Activated CD4-positive, alpha-beta T cell treated with anti-CD3 and anti-CD28 coated beads for 4 hours (primary cell): ENCODE measurements around the gene CCDC51.
"Not testable (repeated sequence)": the region's sequence is repeated elsewhere in the genome, so short reads cannot be mapped to it uniquely, and the experiment has no call there.

Experiments used
- DNase-seq, 2 donors: peaks; one replicate each; pipeline ENCODE4 v3.0.0-alpha.2; 2020

Gene CCDC51

DNA sequence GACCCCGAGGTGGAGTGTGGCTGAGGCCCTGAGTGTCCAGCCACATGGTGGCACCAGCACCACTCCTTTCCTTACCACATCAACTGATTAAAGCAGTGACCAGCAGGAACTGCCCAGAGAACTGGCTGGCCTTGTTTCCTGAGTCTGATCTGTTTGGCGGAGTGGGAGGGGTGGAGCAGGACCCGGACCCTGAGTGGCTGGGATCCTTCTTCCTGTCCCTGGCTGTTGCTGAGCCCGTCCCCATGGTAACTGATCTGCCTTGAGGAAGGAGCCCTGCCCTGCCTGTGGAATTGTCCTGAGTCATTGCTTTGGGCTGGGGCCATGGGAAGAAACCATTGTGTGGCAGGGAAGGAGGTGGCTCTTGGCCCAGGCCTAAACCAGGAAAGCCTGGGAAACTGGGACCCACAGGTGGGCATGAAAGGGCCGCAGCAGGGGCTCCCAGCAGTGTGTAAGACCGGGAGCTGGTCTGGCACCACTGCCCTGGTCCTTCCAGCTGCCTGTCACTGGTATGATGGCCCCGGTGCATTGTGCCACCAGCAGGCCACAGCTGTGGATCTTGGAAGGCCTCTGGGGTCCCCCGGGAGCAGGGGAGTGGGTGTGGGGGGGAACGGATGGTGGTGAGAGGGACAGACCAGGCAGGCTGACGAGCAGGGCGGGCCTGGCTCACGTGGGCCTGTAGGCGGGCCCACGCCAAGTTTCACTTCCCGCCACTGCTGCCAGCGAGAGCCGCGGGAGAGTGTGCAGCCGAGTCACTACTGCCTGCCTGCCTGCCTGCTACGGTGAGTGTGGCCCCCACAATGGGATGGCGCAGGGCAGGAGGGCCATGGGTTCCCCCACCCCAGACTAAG, 25.8 kb upstream of the CCDC51 start:
- DNase-seq = peak; percentile 74 to 81

DNA sequence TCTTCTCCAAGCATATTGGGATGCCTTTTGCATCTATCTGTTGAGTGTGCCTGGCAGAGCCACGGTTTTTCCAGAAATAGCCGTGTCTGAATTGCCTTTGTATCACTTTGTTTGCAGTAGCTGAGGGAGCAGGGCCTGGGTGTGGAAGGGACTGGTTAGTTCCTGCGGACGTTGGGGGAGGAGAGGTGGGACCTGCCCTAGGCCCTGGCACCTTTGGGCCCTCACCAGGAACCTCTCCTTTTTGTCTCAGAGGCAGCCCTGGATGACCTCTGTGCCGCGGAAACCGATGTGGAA, 25.3 kb upstream of the CCDC51 start:
- DNase-seq = no peak

DNA sequence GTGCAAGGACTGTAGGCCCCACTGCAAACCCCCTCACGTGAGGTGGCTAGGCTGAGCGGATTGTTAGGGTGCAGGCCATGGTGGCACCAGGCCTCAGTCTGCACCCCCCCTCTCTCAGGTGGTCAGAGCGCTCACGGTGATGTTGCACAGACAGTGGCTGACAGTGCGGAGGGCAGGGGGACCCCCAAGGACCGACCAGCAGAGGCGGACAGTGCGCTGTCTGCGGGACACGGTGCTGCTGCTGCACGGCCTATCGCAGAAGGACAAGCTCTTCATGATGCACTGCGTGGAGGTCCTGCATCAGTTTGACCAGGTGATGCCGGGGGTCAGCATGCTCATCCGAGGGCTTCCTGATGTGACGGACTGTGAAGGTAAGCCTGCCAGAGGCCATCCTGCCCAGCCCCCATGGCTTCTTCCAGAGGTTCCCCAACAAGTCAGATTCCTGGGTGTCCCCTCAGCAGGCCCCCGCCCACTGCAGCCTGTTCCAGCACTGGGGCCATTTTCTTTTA, 24.8 kb upstream of the CCDC51 start:
- no peak for DNase-seq

DNA sequence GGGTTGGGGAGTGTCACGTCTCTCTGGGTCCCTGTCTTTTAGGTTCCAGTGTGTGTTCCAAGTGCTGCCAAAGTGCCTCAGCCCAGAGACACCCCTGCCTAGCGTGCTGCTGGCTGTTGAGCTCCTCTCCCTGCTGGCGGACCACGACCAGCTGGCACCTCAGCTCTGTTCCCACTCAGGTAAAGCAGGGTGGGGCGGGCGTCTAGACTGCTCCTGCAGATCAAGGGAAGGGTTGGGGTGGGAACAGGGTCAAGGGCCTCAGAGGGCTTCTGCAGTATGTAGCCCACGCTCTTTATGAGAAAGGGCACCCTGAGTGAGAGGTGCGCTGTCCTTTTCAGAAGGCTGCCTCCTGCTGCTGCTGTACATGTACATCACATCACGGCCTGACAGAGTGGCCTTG, 23.8 kb upstream of the CCDC51 start:
- no peak for DNase-seq

DNA sequence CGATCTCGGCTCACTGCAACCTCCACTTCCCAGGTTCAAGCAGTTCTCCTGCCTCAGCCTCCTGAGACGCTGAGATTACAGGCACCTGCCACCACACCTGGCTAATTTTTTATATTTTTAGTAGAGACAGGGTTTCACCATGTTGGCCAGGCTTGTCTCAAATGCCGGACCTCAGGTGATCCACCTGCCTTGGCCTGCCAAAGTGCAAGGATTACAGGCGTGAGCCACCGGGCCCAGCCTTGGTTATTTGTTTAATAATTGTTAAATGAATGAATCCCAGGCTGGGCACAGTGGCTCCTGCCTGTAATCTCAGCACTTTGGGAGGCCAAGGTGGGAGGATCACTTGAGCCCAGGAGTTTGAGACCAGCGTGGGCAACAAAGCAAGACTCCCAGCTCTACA, 21.8 kb upstream of the CCDC51 start:
- DNase-seq = not testable (repeated sequence)

DNA sequence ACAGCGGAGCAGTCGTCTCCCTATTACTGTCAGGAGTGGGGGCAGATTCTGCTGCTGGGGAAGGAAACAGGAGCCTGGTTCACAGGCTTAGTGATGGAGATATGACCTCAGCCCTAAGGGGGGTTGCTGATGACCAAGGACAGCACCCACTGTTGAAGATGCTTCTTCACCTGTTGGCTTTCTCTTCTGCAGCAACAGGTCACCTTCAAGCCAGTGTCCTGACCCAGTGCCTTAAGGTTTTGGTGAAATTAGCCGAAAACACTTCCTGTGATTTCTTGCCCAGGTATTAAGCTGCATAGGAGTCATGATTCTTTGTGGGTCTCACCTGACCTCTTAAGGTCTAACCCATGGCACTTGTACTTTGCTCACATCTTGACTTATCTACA, 20.6 kb upstream of the CCDC51 start:
- DNase-seq = no peak

DNA sequence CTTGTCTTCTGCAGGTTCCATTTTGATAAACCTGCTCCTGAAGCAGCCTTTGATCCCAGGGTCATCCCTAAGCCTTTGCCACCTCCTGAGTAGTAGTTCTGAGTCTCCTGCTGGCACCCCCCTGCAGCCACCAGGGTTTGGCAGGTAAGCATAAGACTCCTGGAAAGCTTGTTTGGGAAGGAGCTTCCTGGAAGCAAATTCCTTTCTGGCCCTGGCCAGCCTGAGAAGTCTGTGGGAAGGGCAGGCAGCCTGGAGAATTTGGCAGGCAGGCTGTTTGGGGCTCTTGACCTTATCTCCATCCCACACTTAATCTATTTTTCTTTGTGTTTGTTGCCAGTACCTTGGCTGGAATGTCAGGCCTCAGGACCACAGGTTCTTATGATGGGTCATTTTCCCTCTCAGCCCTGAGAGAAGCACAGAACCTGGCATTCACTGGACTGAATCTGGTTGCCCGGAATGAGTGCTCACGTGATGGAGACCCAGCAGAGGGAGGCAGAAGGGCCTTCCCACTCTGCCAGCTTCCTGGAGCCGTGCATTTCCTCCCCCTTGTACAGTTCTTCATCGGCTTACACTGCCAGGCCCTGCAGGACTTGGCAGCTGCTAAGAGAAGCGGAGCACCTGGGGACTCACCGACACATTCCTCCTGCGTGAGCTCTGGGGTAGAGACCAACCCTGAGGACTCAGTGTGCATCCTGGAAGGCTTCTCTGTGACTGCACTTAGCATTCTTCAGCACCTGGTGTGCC, 20.0 kb upstream of the CCDC51 start:
- no peak for DNase-seq

DNA sequence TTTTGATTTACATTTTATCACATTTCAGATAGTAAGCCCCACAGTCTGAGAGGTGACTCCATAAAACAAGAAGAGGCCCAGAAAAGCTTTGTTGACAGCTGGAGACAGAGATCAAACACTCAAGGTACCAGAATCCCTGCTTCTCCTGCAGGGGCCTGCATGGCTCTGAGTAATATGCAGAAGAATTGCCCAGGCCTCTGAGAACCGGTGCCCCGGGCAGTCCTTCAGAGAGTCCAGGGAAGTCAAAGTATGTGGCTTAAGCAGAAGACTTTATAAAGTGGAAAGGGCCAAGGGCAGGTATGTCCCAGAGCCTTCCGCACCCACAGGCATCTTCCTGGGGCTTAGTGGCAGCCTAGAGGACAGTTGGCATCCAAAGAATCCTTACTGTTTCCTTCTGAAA, 19.4 kb upstream of the CCDC51 start:
- DNase-seq = no peak

DNA sequence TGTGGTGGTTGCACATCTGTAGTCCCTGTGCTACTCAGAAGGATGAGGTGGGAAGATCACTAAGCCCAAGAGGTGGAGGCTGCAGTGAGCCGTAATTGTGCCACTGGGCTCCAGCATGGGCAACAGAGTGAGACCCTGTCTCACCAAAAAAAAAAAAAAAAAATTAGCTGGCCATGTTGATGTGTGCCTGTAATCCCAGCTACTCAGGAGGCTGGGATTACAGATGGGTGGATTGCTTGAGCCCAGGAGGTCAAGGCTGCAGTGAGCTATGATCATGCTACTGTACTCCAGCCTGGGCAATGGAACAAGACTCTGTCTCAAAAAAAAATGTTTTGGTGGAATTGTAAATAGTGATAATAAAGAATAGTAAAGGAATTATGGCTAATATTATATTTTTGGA, 16.5 kb upstream of the CCDC51 start:
- DNase-seq = no peak

DNA sequence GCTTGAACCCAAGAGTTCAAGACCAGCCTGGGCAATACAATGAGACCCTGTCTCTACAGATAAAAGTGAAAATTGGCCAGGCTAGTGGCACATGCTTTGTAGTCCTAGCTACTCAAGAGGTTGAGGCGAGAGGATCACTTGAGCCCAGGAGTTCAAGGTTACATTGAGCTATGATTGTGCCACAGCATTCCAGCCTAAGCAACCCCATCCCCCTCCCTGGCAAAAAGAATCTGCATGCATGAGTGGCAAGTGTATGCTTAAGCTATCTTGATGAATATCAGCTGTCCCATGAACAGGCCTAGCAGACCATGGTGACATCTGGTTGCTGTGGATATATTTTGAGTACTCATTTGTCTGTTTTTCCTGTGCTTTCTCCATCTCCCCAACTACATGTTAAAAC, 11.4 kb upstream of the CCDC51 start:
- no peak for DNase-seq

DNA sequence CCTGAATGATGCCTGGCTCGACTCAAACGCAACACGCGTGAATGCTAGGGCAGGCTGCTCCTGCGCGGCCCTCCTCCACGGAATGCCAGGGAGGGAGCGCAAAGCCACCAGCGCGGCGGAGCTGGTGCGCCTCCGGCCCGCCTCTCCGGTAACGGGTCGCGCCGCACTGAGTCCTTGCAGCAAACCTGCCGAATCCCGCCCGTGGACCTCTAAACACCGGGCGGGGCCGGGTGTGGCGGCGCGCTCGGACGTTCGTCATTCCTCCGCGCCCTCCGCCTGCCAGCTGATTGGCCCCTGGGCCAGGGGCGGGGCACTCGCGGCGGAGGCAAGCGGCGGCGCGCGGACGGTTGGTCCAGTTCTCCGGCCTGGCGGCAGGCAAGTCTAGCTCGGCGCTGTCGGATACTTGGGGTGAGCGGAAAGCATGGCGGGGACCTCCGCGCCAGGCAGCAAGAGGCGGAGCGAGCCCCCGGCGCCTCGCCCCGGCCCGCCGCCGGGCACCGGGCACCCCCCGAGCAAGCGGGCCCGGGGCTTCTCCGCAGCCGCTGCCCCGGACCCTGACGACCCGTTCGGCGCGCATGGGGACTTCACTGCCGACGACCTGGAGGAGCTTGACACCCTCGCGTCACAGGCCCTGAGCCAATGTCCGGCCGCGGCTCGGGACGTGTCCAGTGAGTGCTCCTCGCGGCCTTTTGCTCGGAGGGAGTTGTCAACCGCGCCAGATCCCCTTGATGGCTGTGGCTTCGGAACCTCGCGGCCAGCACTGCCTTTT, 6.7 kb upstream of the CCDC51 start, which contains the start of gene ATRIP:
ATRIP (plus strand) TSS at position 313 of the 769 bp plus-strand sequence; CDS start at position 422, 109 bp downstream.
- peak; percentile 78 to 80 for DNase-seq

DNA sequence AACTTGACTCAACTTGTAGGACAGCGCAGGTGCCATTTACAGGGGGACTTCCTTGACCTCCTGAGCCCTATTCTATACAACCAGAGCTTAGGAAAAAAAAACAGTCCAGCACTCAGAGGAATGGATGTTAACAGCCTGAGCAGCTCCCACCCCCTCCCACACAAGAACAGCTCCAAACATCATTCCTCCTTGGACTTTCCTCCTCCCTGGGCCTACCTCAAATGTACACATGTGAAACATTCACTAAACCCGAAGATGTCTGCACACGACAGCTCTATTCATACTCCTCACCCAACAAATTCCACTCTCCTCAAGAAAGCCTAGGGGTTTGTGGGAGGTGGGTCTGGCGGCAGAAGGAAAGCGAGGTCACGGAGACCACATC, 6.1 kb upstream of the CCDC51 start:
- DNase-seq = no peak

DNA sequence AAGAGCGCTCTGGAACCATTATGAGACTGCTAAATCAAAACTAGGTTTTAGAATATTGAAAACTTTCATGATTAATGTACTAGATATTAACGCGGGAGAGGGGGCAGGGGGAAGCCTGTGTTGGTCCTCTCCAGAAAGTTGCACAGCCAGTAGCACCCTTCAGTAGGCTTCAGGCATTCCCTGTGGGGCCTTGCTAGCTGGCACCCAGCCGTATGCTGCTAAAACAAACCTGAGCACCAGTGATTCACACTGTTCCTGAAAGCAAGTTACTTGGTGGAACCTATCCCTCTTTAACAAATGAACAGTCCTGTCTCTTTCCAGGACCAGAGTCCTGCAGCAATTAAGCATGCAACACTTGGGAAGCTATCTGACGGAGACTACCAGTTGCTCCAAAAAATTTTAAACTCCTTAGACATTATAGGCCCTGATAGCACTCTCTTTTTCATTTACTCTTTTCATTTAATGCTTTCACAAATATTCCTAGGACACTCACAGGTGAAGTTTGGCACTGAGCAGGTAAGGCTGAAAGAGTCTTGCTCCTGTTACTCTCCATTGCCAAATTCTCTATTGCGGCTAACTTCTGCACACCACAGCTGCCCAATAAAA, 5.5 kb upstream of the CCDC51 start:
- no peak for DNase-seq

DNA sequence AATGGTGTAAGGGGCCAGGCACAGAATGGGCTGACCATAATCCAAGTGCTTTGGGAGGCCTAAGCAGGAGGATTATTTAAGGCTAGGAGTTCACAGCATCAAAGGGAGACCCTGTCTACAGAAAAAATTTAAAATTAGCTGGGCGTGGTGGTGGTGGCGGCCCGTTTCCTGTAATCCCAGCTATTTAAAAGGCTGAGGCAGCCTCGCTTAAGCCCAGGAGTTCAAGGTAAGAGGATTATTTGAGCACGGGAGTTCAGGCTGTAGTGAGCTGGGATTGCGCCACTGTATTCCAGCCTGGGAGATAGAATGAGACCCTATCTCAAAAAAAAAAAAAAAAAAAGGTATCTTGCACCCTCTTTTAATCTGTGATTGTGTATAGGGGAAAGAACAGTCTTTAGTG, 2.0 kb upstream of the CCDC51 start:
- no peak for DNase-seq

DNA sequence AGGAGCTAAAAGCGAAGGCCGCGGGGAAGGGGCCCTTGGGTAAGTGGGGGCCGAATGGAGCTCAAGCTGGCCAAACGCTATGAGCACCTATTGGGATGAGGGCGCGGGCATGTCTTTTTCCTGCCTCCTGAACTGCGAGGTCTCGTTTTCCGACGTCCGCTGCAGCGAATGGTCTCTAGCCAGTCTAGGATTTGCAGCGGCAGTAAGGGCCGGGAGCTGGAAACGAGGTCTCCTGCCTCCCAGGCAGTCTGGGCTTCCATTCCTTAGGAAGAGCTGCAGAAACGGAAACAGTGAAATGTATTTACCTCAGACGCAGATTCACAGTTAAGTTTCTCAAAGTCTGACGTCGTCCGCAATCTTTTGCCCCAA, 655 bp upstream of the CCDC51 start:
- no peak for DNase-seq

DNA sequence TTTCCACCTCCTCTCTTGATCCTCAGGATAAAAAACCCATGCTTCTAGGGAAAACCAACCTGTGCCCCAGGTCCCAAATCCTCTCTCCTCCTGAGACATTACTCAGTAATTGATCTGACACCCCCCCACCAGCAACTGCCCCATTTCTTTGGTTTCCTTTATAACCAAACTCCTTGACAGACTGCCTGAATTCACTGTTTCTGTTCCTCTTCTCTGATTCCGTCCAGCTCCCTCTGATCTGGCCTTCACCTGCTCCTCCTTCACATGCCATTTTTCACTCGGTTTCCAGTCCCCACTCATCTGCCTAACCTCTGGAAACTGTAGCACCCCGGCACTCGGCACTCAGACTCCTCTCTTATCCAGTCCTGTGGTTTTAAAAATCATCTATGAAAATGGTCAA, 2.1 kb downstream of the CCDC51 start:
- no peak for DNase-seq

DNA sequence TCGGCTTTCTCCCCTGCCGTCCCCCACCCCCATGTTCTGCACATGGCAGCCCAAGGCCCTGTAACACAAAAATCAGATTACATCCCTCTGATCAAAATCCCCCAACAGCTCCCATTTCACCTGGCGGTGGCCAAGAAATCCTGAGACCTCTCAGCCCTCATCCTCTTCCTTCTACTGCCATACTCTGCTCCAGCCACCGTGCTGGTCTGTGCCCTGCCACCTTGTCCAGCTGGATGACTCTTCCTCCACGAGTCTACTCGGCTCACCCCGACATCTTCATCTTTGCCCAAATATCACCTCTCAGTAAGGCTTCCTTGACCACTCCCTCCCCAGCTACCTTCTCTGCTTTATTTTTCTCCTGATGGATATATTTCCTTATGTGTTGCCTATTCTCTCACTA, 3.1 kb downstream of the CCDC51 start:
- no peak for DNase-seq

DNA sequence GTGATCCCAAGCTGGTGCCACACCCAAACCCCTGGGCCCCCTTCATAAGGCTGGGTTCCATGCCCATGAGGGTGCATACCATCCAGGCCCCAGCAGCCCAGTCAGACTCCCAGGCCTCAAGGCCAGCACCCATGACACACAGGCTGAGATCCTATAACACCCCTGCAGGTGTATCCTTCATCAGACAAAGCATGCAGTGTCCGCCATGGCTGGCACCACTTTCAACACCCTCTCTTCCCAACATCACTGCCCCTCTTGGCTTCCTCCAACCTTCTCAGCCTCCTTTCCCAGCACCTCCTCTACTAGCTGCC, 3.5 kb downstream of the CCDC51 start:
- DNase-seq = no peak

DNA sequence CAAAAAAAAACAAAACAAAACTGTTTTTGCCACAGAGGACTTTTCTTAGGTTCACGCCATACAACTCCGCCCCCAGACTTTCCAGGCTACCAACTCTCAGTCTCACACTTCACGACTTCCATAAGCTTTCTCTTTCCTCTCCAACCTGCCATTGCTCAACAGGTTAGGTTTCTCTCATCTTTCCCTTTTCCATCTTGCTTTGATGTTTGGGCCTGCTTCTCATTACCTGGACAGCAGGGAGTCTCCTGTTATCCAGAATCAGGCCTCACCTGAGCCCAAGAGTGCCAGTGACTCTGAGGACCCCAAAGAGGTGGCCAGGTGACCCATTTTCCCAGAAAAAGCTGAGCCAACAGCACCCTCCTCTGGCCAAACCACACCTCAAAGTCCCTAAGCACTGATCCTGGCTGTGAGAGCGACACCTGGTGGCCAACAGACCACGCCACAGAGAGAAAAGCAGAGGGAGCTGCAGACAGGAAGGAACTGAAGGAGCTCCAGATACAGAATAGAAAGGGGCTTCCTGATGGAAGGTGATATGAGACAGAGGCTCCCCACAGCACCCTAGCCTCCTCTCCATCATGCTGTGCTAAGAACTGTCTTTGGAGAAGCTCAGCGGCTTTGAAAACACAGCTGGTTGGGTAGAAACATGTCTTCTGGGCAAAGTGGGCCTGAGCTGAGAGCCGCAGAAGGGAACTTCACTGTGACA, 4.0 kb downstream of the CCDC51 start:
- peak; percentile 84 to 87 for DNase-seq

DNA sequence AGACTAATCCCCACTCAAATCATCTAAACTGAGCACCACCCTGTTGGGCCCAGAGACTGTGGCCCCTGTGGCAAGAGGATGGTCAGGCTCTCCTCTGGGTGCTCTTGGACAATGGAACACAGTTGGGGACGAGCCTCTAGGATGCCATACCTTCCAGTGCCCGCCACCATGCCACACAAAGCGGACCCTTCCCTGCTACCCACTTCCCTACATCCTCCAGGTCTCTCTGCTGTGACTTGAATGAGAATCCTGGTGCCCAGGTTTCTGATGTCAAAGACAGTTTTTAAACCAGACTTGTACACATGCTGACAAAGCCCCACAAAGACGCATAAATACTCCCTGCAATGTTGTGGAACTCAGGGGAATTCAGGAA, 4.7 kb downstream of the CCDC51 start:
- DNase-seq = no peak

DNA sequence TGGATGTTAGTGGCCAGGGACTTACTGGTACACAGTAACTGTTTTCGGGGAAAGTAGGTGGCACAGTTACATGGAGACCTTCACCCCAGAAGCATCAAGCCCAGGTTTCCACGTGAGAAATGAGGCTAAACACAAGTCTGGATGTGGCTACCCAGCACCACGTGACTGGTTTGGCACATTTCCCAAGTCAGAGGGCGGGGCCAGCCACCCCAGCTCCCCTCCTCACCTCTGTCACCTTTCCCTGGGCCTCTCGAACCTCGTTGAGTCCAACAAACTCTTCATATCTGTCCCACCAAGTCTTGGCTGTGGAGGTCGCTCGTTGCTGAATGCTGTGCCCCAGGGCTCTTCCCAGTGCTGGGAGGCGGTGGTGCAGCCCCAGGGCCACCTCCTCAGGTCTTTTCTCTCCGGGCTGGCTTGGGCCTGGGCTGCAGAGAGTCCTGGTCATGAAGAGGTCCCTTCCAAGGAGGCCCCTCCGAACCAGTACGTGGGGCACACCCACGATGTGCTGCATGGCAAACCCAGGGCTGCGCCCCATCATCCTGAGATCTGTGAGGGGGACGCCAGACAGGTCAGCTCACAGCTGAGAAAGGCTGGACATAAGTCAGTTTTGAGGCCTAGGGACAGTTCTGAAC, 5.2 kb downstream of the CCDC51 start:
- no peak for DNase-seq

DNA sequence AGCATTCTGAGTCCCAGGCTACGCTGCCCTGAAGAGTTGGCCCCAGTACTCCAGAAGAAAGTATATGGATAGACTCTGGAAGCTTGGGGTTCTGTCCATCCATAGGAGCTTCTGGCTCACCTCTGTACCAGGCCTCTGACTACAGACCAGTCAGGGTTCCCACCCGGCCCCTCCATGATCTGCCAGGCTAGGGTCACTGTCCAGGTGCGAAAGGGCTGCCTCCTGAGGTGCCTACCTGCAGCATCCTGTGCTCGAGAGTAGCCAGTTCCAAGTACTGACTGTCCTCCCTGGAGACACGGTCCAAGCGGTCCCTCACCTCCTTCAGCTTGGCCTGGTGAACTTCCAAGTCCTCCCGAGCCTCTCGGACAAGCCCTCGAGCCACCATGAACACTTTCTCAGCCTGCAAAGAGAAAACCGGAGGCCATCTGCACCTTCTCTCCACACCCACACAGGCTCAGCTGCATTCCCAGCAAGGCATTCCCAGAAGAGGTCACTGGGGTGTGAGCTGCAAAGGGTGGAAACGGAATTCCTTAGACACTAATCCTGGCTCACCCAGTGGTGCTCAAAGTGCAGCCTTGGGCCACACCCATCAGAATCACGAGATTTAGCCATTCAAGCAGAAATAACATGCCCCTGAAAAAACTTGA, 6.3 kb downstream of the CCDC51 start:
- DNase-seq = no peak
